Right lobe of liver (tissue), 6 donors: ENCODE measurements around the gene MRPL12. TPM values are rescaled to one million over a fixed set of nuclear protein-coding genes. Genes with fewer than 3 reads are reported as not detected.

ENCODE experiments used
- ATAC-seq, 4 donors: fragments of 200-7000 bp; cut with Tn5 transposase; one replicate each; pipeline ENCODE4 v1.9.1; 2020; ENCODE audit warnings: mild to moderate bottlenecking in 4 of 4, moderate library complexity in 4 of 4
- DNase-seq, 3 donors: peaks; one replicate each; pipeline ENCODE4 v3.0.0-alpha.2; 2020
- H3K27ac ChIP-seq, 3 donors: fragments of 200-600 bp; one replicate each; pipeline ENCODE4 v1.8.0; 2022
- H3K27me3 ChIP-seq, 2 donors: fragments of 200-600 bp; one replicate each; pipeline ENCODE4 v1.8.0; 2022
- H3K36me3 ChIP-seq, 4 donors: fragments of 200-600 bp; sonication (generic) in 1 of 4; one replicate each; pipeline versions ENCODE4 v1.5.1 to v1.8.0; 2017 to 2022; ENCODE audit warnings: control low read depth in 1 of 4
- H3K4me1 ChIP-seq, 4 donors: fragments of 200-600 bp; sonication (generic) in 1 of 4; one replicate each; pipeline versions ENCODE4 v1.5.1 to v1.8.0; 2017 to 2022; ENCODE audit warnings: control low read depth in 1 of 4
- H3K4me3 ChIP-seq, 3 donors: fragments of 200-600 bp; one replicate each; pipeline ENCODE4 v1.8.0; 2022
- H3K9me3 ChIP-seq, 4 donors: fragments of 200-600 bp; sonication (generic) in 1 of 4; one replicate each; pipeline versions ENCODE4 v1.5.1 to v1.8.0; 2017 to 2022; ENCODE audit warnings: control low read depth in 1 of 4
- POLR2A ChIP-seq: fragments of 450-650 bp; IDR thresholded peaks from one replicate; pipeline ENCODE4 v1.6.1; 2017; ENCODE audit warnings: antibody characterized with exemption, mild to moderate bottlenecking
- WGBS: methylation state at CpG from one replicate; pipeline ENCODE4 v1.1.6; 2018; ENCODE audit warnings: low coverage, low lambda C conversion rate; ENCODE audit not compliant: insufficient coverage; ENCODE audit errors: missing lambda C conversion rate; 5-methylcytosine and 5-hydroxymethylcytosine counted together
- intact Hi-C, 2 donors: fragments of 100-400 bp; cut with DNase I; formaldehyde crosslinking; loops; one replicate each; pipeline versions ENCODE4 v1.11.2 to v1.14.1; 2022
- total RNA-seq, 6 experiments: library from RNA; depleted of rRNA in 2 of 6; stranded (reverse); fragments of >200 nt in 2 of 6; fragmentation: NEBNext Ultra II Directional in 3 of 6; extraction: Animal tissue kit (Norgen Biotek cat#: 25700) in 3 of 6; gene quantifications; one replicate each; pipeline versions ENCODE4 v1.1.0 to v1.2.4, GENCODE V29; 2016 to 2023
- TF ChIP-seq, protein P1 (sequence below), 4 donors: fragments of 200-600 bp in 3 of 4; fragments of 450-650 bp in 1 of 4; IDR thresholded peaks; one replicate each; pipeline versions ENCODE4 v1.5.1 to v1.8.0; 2016 to 2022; ENCODE audit warnings: antibody characterized with exemption in 4 of 4, mild to moderate bottlenecking in 2 of 4
- donor health status: DM: no; HTN: yes; CAD: no.
- donor health status: DM: no; HTN: no; CAD: no.
- donor health status: DM: no; HTN: no; CAD: no.
- donor health status: DM: no; HTN: yes; CAD: no.
- donor health status: DM: no; HTN: yes; CAD: no.

MRPL12 gene
- total RNA-seq, 6 experiments from 2014 or later: 43.8 to 119 (median 59.3) TPM

GRCh38 chr17:81694810-81695209 lies 8.4 kb upstream of the MRPL12 start:
- ATAC-seq (no peak), DNase-seq (no peak)
- no peak overlapping the region for H3K27ac ChIP-seq
- H3K27me3 ChIP-seq: no peaks in the 10 kb centered on the region
- intact Hi-C loops: no loop called here
- no peaks in the 10 kb centered on the region for H3K9me3 ChIP-seq
- no peak overlapping the region for H3K4me3 ChIP-seq
- TF ChIP-seq, protein P1, sequence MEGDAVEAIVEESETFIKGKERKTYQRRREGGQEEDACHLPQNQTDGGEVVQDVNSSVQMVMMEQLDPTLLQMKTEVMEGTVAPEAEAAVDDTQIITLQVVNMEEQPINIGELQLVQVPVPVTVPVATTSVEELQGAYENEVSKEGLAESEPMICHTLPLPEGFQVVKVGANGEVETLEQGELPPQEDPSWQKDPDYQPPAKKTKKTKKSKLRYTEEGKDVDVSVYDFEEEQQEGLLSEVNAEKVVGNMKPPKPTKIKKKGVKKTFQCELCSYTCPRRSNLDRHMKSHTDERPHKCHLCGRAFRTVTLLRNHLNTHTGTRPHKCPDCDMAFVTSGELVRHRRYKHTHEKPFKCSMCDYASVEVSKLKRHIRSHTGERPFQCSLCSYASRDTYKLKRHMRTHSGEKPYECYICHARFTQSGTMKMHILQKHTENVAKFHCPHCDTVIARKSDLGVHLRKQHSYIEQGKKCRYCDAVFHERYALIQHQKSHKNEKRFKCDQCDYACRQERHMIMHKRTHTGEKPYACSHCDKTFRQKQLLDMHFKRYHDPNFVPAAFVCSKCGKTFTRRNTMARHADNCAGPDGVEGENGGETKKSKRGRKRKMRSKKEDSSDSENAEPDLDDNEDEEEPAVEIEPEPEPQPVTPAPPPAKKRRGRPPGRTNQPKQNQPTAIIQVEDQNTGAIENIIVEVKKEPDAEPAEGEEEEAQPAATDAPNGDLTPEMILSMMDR (IDR thresholded peaks at IDR 0.05): no peak
- TF ChIP-seq POLR2A: no peak
- peaks cover 0 to 73% (median 14%) of the 10 kb centered on the region in 4 donors for H3K36me3 ChIP-seq
- H3K4me1 ChIP-seq: no peaks in the 10 kb centered on the region
- 78% methylated on average over 5 of the region's 19 CpGs for WGBS

DNA sequence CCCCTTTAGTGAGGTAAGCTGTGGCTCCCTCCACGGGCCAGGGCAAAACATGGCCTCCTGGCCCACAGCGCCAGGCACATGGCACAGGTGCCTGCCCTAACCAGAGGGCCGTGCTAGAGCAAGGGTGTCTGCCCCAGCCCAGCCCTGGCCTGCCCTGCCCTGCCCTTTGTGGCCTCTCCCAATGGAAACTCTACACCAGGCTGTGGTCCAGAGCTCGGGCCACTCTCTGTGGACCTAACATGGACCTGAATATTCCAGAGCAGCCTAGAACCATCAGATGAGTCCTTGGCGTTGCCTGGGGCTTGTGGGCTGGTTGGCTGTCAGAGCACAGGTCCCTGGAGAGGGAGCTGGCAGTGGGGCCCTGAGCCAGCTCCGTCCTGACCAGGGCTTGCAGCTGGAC lies 8.0 kb upstream of the MRPL12 start:
- Histone ChIP-seq H3K4me1 (no peaks in the 10 kb centered on the region), H3K36me3 (peaks cover 0 to 71% (median 14%) of the 10 kb centered on the region in 4 donors), H3K9me3 (no peaks in the 10 kb centered on the region), H3K27ac (no peak overlapping the region), H3K4me3 (no peak overlapping the region), H3K27me3 (no peaks in the 10 kb centered on the region)
- DNase-seq (no peak), ATAC-seq (peak in 1 of 4 donors; percentile 2)
- no peak for TF ChIP-seq POLR2A
- TF ChIP-seq, protein P1 (IDR thresholded peaks at IDR 0.05): no peak
- WGBS: no CpG with 5 or more reads among the region's 6 CpGs
- intact Hi-C loops: no loop called here

GRCh38 chr17:81695801-81696200 lies 7.4 kb upstream of the MRPL12 start:
- Histone ChIP-seq H3K27me3 (no peaks in the 10 kb centered on the region), H3K36me3 (peaks cover 0 to 67% (median 14%) of the 10 kb centered on the region in 4 donors), H3K27ac (no peak overlapping the region), H3K9me3 (no peaks in the 10 kb centered on the region), H3K4me1 (peaks cover 0 to 2% (median 0%) of the 10 kb centered on the region in 4 donors), H3K4me3 (no peak overlapping the region)
- intact Hi-C loops: no loop called here
- DNase-seq (no peak), ATAC-seq (no peak)
- no peak for TF ChIP-seq POLR2A
- TF ChIP-seq, protein P1 (IDR thresholded peaks at IDR 0.05): no peak
- no CpG with 5 or more reads among the region's 22 CpGs for WGBS

DNA sequence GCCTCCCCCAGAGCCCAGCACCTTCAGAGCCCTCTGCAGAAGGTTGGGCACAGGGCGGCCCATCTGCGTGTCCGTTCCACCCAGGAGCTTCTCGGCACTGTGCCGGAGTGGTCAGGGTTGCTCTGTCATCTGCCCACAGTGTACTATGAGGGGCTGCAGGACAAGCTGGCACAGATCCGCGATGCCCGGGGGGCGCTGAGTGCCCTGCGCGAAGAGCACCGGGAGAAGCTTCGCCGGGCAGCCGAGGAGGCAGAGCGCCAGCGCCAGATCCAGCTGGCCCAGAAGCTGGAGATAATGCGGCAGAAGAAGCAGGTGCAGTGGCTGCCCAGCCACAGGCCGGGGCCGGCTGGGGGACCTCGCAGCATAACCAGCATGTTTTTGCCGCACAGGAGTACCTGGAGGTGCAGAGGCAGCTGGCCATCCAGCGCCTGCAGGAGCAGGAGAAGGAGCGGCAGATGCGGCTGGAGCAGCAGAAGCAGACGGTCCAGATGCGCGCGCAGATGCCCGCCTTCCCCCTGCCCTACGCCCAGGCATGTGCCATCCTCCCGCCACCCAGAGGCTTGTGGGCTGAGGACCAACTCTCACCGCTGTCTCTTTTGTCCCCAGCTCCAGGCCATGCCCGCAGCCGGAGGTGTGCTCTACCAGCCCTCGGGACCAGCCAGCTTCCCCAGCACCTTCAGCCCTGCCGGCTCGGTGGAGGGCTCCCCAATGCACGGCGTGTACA lies 6.8 kb upstream of the MRPL12 start:
- Histone ChIP-seq H3K9me3 (no peaks in the 10 kb centered on the region), H3K4me3 (no peak overlapping the region), H3K4me1 (peaks cover 0 to 8% (median 3%) of the 10 kb centered on the region in 4 donors), H3K27me3 (no peaks in the 10 kb centered on the region), H3K27ac (no peak overlapping the region), H3K36me3 (peaks cover 0 to 67% (median 15%) of the 10 kb centered on the region in 4 donors)
- TF ChIP-seq, protein P1 (IDR thresholded peaks at IDR 0.05): no peak
- no peak for TF ChIP-seq POLR2A
- ATAC-seq (no peak), DNase-seq (no peak)
- intact Hi-C loops: no loop called here
- WGBS: 85% methylated on average over 4 of the region's 40 CpGs
